ENCODE results near the gene CST9. TPM values are rescaled to one million over a fixed set of nuclear protein-coding genes. Genes with fewer than 3 reads are reported as not detected.
A peak's percentile ranks its signal among the peaks of the same experiment; 100 is the strongest.
"Not testable (repeated sequence)": the region's sequence is repeated elsewhere in the genome, so short reads cannot be mapped to it uniquely, and the experiment has no call there.

The CST9 gene
- total RNA-seq, 1 donor from 2014 or later: not detected

DNA sequence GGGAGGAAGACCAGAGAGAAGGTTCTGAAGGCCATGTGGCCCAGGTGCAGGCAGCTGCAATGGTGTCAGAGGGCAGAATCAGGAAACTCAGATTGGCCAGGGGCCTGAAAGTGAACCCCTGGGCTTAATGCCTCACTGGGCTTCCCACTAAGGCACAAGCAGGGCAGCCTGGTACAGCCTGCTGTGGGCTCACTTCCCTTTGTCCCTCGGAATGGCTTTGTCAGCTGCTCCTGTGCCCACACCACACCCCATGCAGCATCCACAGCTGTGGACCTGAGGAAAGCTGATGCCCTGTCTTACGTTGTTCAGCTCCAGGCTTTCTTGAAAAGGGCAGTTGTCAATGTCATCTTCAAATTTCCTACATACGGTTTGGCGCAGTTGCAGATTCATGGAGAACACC is 2.4 kb downstream of the CST9 start:
- ATAC-seq: peak; percentile 44
- no peak for DNase-seq (ENCODE audit: missing footprints)
- intact Hi-C loops (cut with DNase I): no loop called here

- no peak for DNase-seq (ENCODE audit: missing footprints)
- intact Hi-C loops (cut with DNase I): no loop called here
- ATAC-seq: no peak
Observed at GRCh38 chr20:23602699-23603098, 3.0 kb downstream of the CST9 start.

DNA sequence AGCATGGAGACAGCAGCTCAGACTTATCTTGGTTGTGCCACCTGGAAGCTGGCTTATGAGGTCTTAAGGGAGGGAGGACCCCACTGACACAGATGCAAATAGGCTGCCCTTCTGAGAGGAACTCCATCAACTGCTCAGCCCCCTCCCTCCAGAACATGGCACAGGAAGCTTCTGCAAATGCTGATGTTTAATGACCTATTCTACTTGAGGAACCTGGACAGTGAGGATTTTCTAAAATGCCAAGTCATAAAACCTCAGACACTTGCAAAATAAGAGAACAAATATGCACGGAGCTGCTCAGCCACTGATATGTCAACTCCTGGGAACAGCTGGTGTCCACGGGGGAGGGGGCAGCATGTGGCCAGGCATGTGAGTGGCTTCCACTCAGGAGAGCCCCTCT is 3.5 kb downstream of the CST9 start:
- no peak for ATAC-seq
- intact Hi-C loops (cut with DNase I): no loop called here

GRCh38 chr20:23601715-23602114 is 4.0 kb downstream of the CST9 start:
- DNase-seq (ENCODE audit: missing footprints) (no peak), ATAC-seq (no peak)
- intact Hi-C loops (cut with DNase I): no loop called here

More for the DNA sequence above, 3.5 kb downstream of the CST9 start:
- DNase-seq (ENCODE audit: missing footprints): no peak

- DNase-seq (ENCODE audit: missing footprints) (no peak), ATAC-seq (no peak)
- intact Hi-C loops (cut with DNase I): no loop called here
Observed at GRCh38 chr20:23598481-23598880, 7.2 kb downstream of the CST9 start.

- intact Hi-C loops (cut with DNase I): no loop called here
- ATAC-seq: no peak
- no peak for DNase-seq (ENCODE audit: missing footprints)
Observed at GRCh38 chr20:23596579-23597250, 9.0 kb downstream of the CST9 start.

DNA sequence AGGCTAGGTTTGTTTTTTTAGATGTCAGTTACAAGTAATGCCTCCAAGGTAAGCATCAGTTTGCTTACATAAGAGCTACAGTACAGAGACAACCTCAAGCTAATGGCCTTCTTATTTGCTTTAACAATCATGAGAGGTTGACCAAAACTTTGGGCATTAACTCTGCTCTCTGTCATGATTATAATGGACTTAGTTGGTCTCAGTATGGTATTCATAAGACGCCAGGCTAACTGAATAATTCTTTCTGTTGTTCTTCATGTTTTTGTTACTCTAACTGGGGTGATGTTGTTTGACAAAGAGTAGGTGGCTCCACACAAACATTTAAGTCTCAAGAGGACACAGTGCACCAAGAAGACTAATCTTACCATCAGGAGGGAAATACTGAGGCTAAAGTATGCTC is 9.8 kb downstream of the CST9 start:
- DNase-seq (ENCODE audit: missing footprints) (no peak), ATAC-seq (no peak)
- intact Hi-C loops (cut with DNase I): no loop called here

- ATAC-seq: no peak
- intact Hi-C loops (cut with DNase I): no loop called here
Observed at GRCh38 chr20:23588434-23589403, 17.0 kb downstream of the CST9 start.

DNA sequence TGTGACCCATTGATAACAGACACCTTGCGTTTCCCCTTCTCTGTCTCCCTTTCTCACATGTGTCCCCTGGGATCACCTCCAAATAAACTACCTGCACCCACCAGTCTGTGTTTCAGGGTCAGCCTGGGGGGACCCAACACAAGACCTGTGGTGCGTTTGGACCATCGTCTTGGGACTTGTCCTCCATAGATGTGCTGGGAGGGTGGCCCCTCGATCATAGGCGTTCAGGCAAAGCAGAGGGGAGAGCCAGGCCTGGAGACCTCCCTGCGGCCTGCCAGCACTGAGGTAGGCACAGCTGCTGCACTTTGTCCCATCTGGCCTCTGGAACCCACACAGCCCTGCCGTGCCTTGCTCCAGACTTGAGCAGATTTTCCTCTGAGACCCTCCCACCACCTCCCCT is 18.1 kb downstream of the CST9 start:
- DNase-seq (ENCODE audit: missing footprints): no peak
- no peak for ATAC-seq
- intact Hi-C loops (cut with DNase I): no loop called here

More at GRCh38 chr20:23588434-23589403, 17.0 kb downstream of the CST9 start:
- DNase-seq (ENCODE audit: missing footprints): no peak

DNA sequence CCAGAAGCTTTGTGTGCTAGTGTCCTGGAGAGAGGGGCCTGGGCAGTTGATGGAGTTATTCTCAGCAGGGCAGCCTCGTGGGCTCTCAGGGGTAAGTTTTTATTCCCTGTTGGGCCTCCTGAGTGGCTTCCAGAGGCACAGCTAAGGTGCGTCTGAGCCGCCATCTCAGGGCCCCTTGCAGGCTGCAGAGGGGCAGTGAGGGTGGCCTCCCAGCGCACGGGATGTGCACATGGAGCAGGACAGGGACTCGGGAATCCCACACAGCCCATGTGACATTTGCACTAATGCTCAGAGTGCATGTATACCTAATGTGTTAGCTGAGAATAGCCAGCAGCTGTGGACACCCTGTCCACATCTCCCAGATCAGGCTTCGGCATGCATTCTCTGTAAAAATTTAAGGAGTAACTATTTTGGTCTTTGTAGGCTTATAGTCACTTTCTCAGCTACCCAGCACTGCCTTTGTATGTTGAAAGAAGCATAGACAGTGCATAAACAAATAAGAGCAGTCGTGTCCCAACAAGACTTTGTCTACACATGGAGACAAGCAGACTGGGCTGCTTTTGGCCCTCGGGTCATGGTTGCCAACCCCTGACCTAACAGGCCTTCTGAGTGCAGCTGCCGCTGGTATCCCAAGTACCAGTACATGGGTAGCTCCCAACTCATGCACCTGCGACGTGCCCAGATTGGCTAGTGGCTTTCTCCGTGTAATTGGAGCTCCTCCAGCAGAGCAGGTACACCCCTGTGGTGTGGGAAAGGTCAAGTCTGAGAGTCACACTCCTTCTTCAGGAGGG is 18.8 kb downstream of the CST9 start:
- ATAC-seq (no peak), DNase-seq (ENCODE audit: missing footprints) (no peak)
- intact Hi-C loops (cut with DNase I): no loop called here

- ATAC-seq: no peak
Observed at GRCh38 chr20:23585808-23586734, 19.6 kb downstream of the CST9 start.

DNA sequence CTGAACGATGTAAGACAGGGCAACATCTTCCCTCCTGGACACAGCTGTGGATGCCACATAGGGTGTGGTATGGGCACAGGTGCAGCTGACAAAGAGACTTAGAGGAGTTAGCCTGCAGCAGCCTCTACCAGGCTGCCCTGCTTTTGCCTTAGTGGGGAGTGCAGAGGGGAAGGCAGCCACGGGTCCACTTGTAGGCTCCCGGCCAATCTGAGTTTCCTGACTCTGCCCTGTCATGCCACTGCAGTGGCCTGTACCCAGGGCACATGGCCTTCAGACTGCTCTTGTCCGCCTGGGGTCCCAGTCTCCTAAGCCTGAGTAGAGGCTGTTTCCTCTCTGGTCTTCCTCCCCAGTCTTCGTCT is 20.3 kb downstream of the CST9 start:
- intact Hi-C loops (cut with DNase I): no loop called here
- ATAC-seq (no peak), DNase-seq (ENCODE audit: missing footprints) (no peak)

More at GRCh38 chr20:23585808-23586734, 19.6 kb downstream of the CST9 start:
- intact Hi-C loops (cut with DNase I): no loop called here
- DNase-seq (ENCODE audit: missing footprints): peak; percentile 21

DNA sequence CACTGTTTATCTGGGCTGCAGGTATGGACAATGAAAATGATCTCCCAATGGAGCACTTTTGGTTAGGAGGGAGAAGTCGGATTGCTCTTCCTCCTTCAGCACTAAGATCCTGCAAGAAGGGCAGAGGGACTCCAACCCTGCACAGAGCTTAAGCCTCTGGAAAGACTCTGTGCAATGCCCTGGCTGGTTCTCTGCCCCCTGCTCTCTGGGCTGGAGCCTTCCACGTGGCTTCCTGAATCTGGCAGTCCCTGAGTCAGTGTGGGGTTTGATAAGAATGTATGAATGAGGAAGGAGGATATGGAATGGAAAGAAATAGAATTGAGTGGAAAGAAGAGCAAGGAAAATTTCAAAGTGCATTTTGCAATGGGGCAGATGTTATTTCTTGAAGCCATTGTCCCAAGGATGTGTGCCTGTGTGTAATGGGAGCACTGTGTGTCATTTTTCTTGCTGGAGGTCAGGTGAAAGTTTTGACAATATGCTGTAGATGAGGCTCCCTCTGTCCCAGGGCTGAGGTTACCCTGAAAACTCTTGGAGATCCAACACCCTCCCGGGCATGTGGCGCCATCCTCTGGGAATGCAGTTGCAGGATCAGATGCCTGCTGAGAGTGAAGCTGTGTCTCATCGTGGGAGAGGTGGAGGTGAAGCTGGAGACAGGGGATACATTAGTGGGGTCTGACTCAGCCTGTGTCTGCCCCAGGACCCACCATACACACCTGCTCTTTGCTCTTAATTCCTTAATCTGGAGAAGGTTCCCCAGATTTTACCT is 21.1 kb downstream of the CST9 start:
- DNase-seq (ENCODE audit: missing footprints) (no peak), ATAC-seq (no peak)
- intact Hi-C loops (cut with DNase I): no loop called here

- intact Hi-C loops (cut with DNase I): no loop called here
- no peak for ATAC-seq
Observed at GRCh38 chr20:23583526-23583925, 22.2 kb downstream of the CST9 start.

GRCh38 chr20:23582293-23582692 is 23.4 kb downstream of the CST9 start:
- intact Hi-C loops (cut with DNase I): no loop called here
- ATAC-seq: no peak
- no peak for DNase-seq (ENCODE audit: missing footprints)

More at GRCh38 chr20:23583526-23583925, 22.2 kb downstream of the CST9 start:
- no peak for DNase-seq (ENCODE audit: missing footprints)

GRCh38 chr20:23581833-23582232 is 23.9 kb downstream of the CST9 start:
- intact Hi-C loops (cut with DNase I); ATAC-seq; DNase-seq (ENCODE audit: missing footprints): not testable (repeated sequence)

GRCh38 chr20:23574977-23575376 is 30.7 kb downstream of the CST9 start:
- intact Hi-C loops (cut with DNase I): no loop called here
- no peak for ATAC-seq
- no peak for DNase-seq (ENCODE audit: missing footprints)
